H1 (cell line): ENCODE data around the gene RDH16. TPM values are rescaled to one million over a fixed set of nuclear protein-coding genes. Genes with fewer than 3 reads are reported as not detected.

Experiments used
- CTCF ChIA-PET: fragments of 300-600 bp; sonication (Branson Sonifier 250); formaldehyde crosslinking; loops from one replicate; lab custom pipeline; 2021; ENCODE audit not compliant: partially characterized antibody; lab: Charles Lee
- POLR2A ChIA-PET: fragments of 300-600 bp; sonication (Branson Sonifier 250); formaldehyde crosslinking; loops from one replicate; lab custom pipeline; 2021; ENCODE audit warnings: inconsistent platforms; ENCODE audit not compliant: partially characterized antibody; lab: Charles Lee
- DNase-seq, 2 experiments: peaks; one replicate each; pipeline versions ENCODE4 v3.0.0 to v3.0.0-alpha.2; 2010 to 2022; ENCODE audit warnings: low spot score in 2 of 2, low read depth in 1 of 2, mixed read lengths in 1 of 2
- FAIRE-seq: peaks from 2 replicates; lab custom pipeline; 2011; peaks lifted over from hg19 to GRCh38; lab: Jason Lieb, UNC
- H2AFZ ChIP-seq: 2 replicates; pipeline ENCODE4 v1.8.1; 2012; ENCODE audit warnings: low read length, inconsistent platforms
- H2AK5ac ChIP-seq: 2 replicates; pipeline ENCODE4 v1.6.1; 2013; ENCODE audit warnings: low read depth, low read length
- H2BK120ac ChIP-seq: replicated peaks from 2 replicates; pipeline ENCODE3; 2013; ENCODE audit warnings: low read depth, low read length, inconsistent platforms
- H2BK12ac ChIP-seq: 2 replicates; pipeline ENCODE4 v1.6.1; 2013; ENCODE audit warnings: low read depth, low read length
- H2BK15ac ChIP-seq: 2 replicates; pipeline ENCODE4 v1.6.1; 2013; ENCODE audit warnings: low read length
- H2BK20ac ChIP-seq: 2 replicates; pipeline ENCODE4 v1.6.1; 2013; ENCODE audit warnings: low read length
- H2BK5ac ChIP-seq: 2 replicates; pipeline ENCODE4 v1.6.1; 2013; ENCODE audit warnings: low read depth, low read length
- H3K14ac ChIP-seq: 2 replicates; pipeline ENCODE4 v1.6.1; 2013; ENCODE audit warnings: inconsistent platforms; ENCODE audit not compliant: insufficient read length
- H3K18ac ChIP-seq: 2 replicates; pipeline ENCODE4 v1.6.1; 2013; ENCODE audit warnings: low read length; ENCODE audit errors: extremely low read depth
- H3K23ac ChIP-seq: 2 replicates; pipeline ENCODE4 v1.6.1; 2013; ENCODE audit warnings: inconsistent platforms; ENCODE audit not compliant: insufficient read length
- H3K23me2 ChIP-seq: 2 replicates; pipeline ENCODE4 v1.6.1; 2013; ENCODE audit warnings: low read depth, low read length
- H3K27ac ChIP-seq: 2 replicates; pipeline ENCODE4 v1.6.1; 2011; ENCODE audit warnings: low read depth, low read length, inconsistent platforms
- H3K27me3 ChIP-seq, 4 experiments: replicated peaks in 1 of 4; 1 replicate in 1 of 4; 2 replicates in 3 of 4; pipeline versions ENCODE4 v1.6.1 to v1.8.1; 2011 to 2013; ENCODE audit warnings: low read length in 3 of 4, mild to moderate bottlenecking in 3 of 4, inconsistent platforms in 2 of 4, mixed read lengths in 2 of 4, moderate library complexity in 1 of 4; ENCODE audit not compliant: control insufficient read depth in 3 of 4, insufficient read depth in 3 of 4; ENCODE audit errors: extremely low read depth in 1 of 4
- H3K36me3 ChIP-seq, 4 experiments: 2 replicates each; pipeline versions ENCODE4 v1.6.1 to v1.8.1; 2011 to 2013; ENCODE audit warnings: mild to moderate bottlenecking in 4 of 4, low read length in 3 of 4, moderate library complexity in 2 of 4, control low read depth in 1 of 4, inconsistent platforms in 1 of 4; ENCODE audit not compliant: insufficient read depth in 4 of 4, control insufficient read depth in 2 of 4
- H3K4ac ChIP-seq: replicated peaks from 2 replicates; pipeline ENCODE3; 2013; ENCODE audit warnings: low read length, low read depth, mixed read lengths, inconsistent platforms; ENCODE audit not compliant: insufficient read length
- H3K4me1 ChIP-seq, 4 experiments: replicated peaks in 1 of 4; 1 replicate in 1 of 4; 2 replicates in 3 of 4; pipeline versions ENCODE4 v1.6.1 to v1.8.1; 2011 to 2013; ENCODE audit warnings: low read length in 3 of 4, inconsistent platforms in 2 of 4, mixed read lengths in 1 of 4; ENCODE audit not compliant: insufficient read depth in 4 of 4, control insufficient read depth in 3 of 4
- H3K4me2 ChIP-seq, 2 experiments: 2 replicates each; pipeline versions ENCODE4 v1.6.1 to v1.8.1; 2011 to 2013; ENCODE audit warnings: low read depth in 2 of 2, low read length in 2 of 2, control low read depth in 1 of 2, inconsistent platforms in 1 of 2, mild to moderate bottlenecking in 1 of 2; ENCODE audit not compliant: insufficient read depth in 1 of 2
- H3K4me3 ChIP-seq, 4 experiments: fragments of 200-600, 300-600 bp in 1 of 4; sonication (generic), shearing (Covaris generic), sonication (Bioruptor Twin) in 1 of 4; 2 replicates each; pipeline versions ENCODE4 v1.5.1 to v1.8.1; 2011 to 2016; ENCODE audit warnings: low read length in 4 of 4, low read depth in 3 of 4, control low read depth in 2 of 4, inconsistent platforms in 2 of 4, mild to moderate bottlenecking in 2 of 4, mixed read lengths in 1 of 4, moderate library complexity in 1 of 4; ENCODE audit not compliant: insufficient read depth in 2 of 4; ENCODE audit errors: extremely low read depth in 1 of 4
- H3K56ac ChIP-seq: replicated peaks from 2 replicates; pipeline ENCODE3; 2013; ENCODE audit warnings: low read depth, mild to moderate bottlenecking, mixed read lengths, low read length, inconsistent platforms; ENCODE audit not compliant: insufficient read length
- H3K79me1 ChIP-seq: 2 replicates; pipeline ENCODE4 v1.6.1; 2013; ENCODE audit warnings: low read depth, low read length, control low read depth
- H3K79me2 ChIP-seq, 2 experiments: 2 replicates each; pipeline versions ENCODE4 v1.6.1 to v1.8.1; 2012 to 2013; ENCODE audit warnings: low read length in 2 of 2, mild to moderate bottlenecking in 2 of 2, inconsistent platforms in 1 of 2; ENCODE audit not compliant: insufficient read depth in 2 of 2, control insufficient read depth in 1 of 2
- H3K9ac ChIP-seq, 4 experiments: replicated peaks in 1 of 4; 1 replicate in 1 of 4; 2 replicates in 3 of 4; pipeline versions ENCODE4 v1.6.1 to v1.8.1; 2011 to 2013; ENCODE audit warnings: low read depth in 3 of 4, low read length in 3 of 4, control low read depth in 2 of 4, mild to moderate bottlenecking in 2 of 4, moderate library complexity in 2 of 4, inconsistent platforms in 1 of 4; ENCODE audit errors: extremely low read depth in 1 of 4
- H3K9me3 ChIP-seq, 2 experiments: 2 replicates each; pipeline versions ENCODE4 v1.6.1 to v1.8.1; 2012 to 2013; ENCODE audit warnings: mild to moderate bottlenecking in 2 of 2, moderate library complexity in 2 of 2, control low read depth in 1 of 2, inconsistent platforms in 1 of 2, low read depth in 1 of 2, low read length in 1 of 2, mixed read lengths in 1 of 2; ENCODE audit not compliant: insufficient read depth in 2 of 2
- H4K20me1 ChIP-seq, 2 experiments: replicated peaks in 1 of 2; 2 replicates each; pipeline versions ENCODE3 to v1.8.1; 2011 to 2013; ENCODE audit warnings: inconsistent platforms in 2 of 2, low read length in 2 of 2, mild to moderate bottlenecking in 1 of 2; ENCODE audit not compliant: insufficient read depth in 2 of 2, control insufficient read depth in 1 of 2
- H4K5ac ChIP-seq: 2 replicates; pipeline ENCODE4 v1.6.1; 2013; ENCODE audit warnings: low read length, low read depth, mixed read lengths, inconsistent platforms; ENCODE audit not compliant: insufficient read length
- H4K8ac ChIP-seq: 2 replicates; pipeline ENCODE4 v1.8.0; 2013; ENCODE audit warnings: mild to moderate bottlenecking, moderate library complexity, low read length, inconsistent platforms; ENCODE audit not compliant: insufficient read depth; ENCODE audit errors: extremely low read depth
- H4K91ac ChIP-seq: replicated peaks from 2 replicates; pipeline ENCODE3; 2013; ENCODE audit warnings: low read length, mixed read lengths, inconsistent platforms; ENCODE audit not compliant: insufficient read length
- BACH1 ChIP-seq: IDR thresholded peaks from 2 replicates; pipeline ENCODE4 v1.6.1; 2012; ENCODE audit warnings: low read length, improper control_type of control experiment
- CHD2 ChIP-seq: IDR thresholded peaks from 2 replicates; pipeline ENCODE4 v1.6.1; 2012; ENCODE audit warnings: low read length, improper control_type of control experiment
- FOSL1 ChIP-seq: IDR thresholded peaks from 2 replicates; pipeline ENCODE4 v1.6.1; 2011; ENCODE audit warnings: mild to moderate bottlenecking, low read depth, low read length, moderate library complexity; ENCODE audit not compliant: insufficient read depth
- JUND ChIP-seq: IDR thresholded peaks from 2 replicates; pipeline ENCODE4 v1.6.1; 2011; ENCODE audit warnings: mild to moderate bottlenecking, improper control_type of control experiment, low read length
- SP4 ChIP-seq: IDR thresholded peaks from 2 replicates; pipeline ENCODE4 v1.6.1; 2012; ENCODE audit warnings: low read length, inconsistent platforms
- SRF ChIP-seq: IDR thresholded peaks from 2 replicates; pipeline ENCODE4 v1.6.1; 2011; ENCODE audit warnings: mild to moderate bottlenecking, low read depth, low read length, moderate library complexity
- WGBS, 2 experiments: shearing (Covaris generic) in 1 of 2; methylation state at CpG; one replicate each; pipeline versions ENCODE4 v1.1.6 to v1.1.7; 2013 to 2015; ENCODE audit warnings: low lambda C conversion rate in 2 of 2, mixed read lengths in 2 of 2, inconsistent platforms in 1 of 2, low coverage in 1 of 2, missing lambda C conversion rate in 1 of 2; ENCODE audit not compliant: insufficient replicate concordance in 2 of 2, insufficient coverage in 1 of 2, insufficient read length in 1 of 2; ENCODE audit errors: extremely low coverage in 1 of 2, missing lambda C conversion rate in 1 of 2; 5-methylcytosine and 5-hydroxymethylcytosine counted together
- polyA plus RNA-seq, 7 experiments: library from polyadenylated mRNA; depleted of rRNA in 3 of 7; stranded (reverse) in 5 of 7; unstranded in 2 of 7; fragments of >200 nt in 5 of 7; fragments of 200-250 nt in 2 of 7; gene quantifications; 1 replicate in 5 of 7; 2 replicates in 1 of 7; 4 replicates in 1 of 7; pipeline versions ENCODE4 v1.2.1 to v1.2.3, GENCODE V29; 2011 to 2013; ENCODE audit warnings: missing spikeins in 2 of 7, mixed read lengths in 2 of 7
- total RNA-seq: library from RNA; stranded (reverse); fragmentation: NEBNext Ultra II Directional; extraction: Animal tissue kit (Norgen Biotek cat#: 25700); gene quantifications from 2 replicates; pipeline ENCODE4 v1.2.1, GENCODE V29; 2021

Gene RDH16
- total and polyA plus RNA-seq, 2 of the 8 experiments (the other 6 are each of a cell fraction or from before 2014, with no cell fraction given) = 0.30 to 0.79 TPM

- Histone ChIP-seq H3K4me3 (peak overlapping the region in 1 of 4 experiments; percentile 96; a peak in 1 of 8 replicates), H2BK15ac (no peak overlapping the region), H3K23me2 (no peaks in the 10 kb centered on the region; the same call in 1 of the 2 replicates), H3K36me3 (peaks cover 27 to 36% (median 34%) of the 10 kb centered on the region in 4 experiments), H3K79me2 (peaks cover 0 to 59% of the 10 kb centered on the region in 2 experiments), H3K4me2 (peak overlapping the region in 1 of 2 experiments; percentile 68; a peak in 2 of 4 replicates), H3K27me3 (no peaks in the 10 kb centered on the region), H3K9me3 (no peaks in the 10 kb centered on the region), H4K5ac (no peak overlapping the region), H2AFZ (no peak overlapping the region), H3K18ac (no peak overlapping the region), H3K14ac (no peak overlapping the region), H2BK20ac (no peak overlapping the region), H2AK5ac (no peak overlapping the region), H3K27ac (no peak overlapping the region), H4K20me1 (peaks cover 3 to 11% of the 10 kb centered on the region in 2 experiments), H3K56ac (no peak overlapping the region), H2BK12ac (no peak overlapping the region), H3K9ac (no peak overlapping the region), H2BK5ac (no peak overlapping the region), H4K8ac (no peak overlapping the region), H3K79me1 (peaks cover 12% of the 10 kb centered on the region), H3K4ac (no peak overlapping the region), H4K91ac (no peak overlapping the region), H2BK120ac (no peak overlapping the region), H3K4me1 (peaks cover 0 to 6% (median 1%) of the 10 kb centered on the region in 4 experiments; a peak in 3 of 7 replicates), H3K23ac (no peak overlapping the region)
- CTCF ChIA-PET = interaction anchor here (0.8 to 10.6 kb wide), 26 partner anchors 8 to 277 kb away, joined by 3 to 187 read pairs (median 4); partner anchors contain the start of genes HSD17B6, NAB2, NEMP1 and STAT6
- FAIRE-seq (no peak), DNase-seq (no peak)
- POLR2A ChIA-PET = interaction anchor here (0.6 to 3.2 kb wide), 12 partner anchors 8 to 271 kb away, joined by 3 to 13 read pairs (median 5); partner anchors contain the start of gene TAC3
- 95% methylated on average over 6 of the region's 6 CpGs; no CpG with 5 or more reads in 1 of the 2 experiments for WGBS, 2 experiments
- TF ChIP-seq CHD2 (no peak), SRF (no peak), BACH1 (no peak), JUND (no peak), FOSL1 (no peak), SP4 (no peak)
Observed at GRCh38 chr12:57004651-57005050, 47.2 kb upstream of the RDH16 start.
